PC-9 (cell line): ENCODE measurements around the gene HARS1.

Experiments used
- EZH2 ChIP-seq: fragments of 200-600 bp; sonication (generic); IDR thresholded peaks from 2 replicates; pipeline ENCODE4 v1.8.0; 2017; ENCODE audit warnings: antibody characterized with exemption, low read depth
- TF ChIP-seq, protein P1 (sequence below): fragments of 200-600 bp; sonication (generic); conservative IDR thresholded peaks from 2 replicates; pipeline ENCODE4 v1.6.1; 2017; ENCODE audit warnings: mixed run types, antibody characterized with exemption, mild to moderate bottlenecking, moderate library complexity

DNA sequence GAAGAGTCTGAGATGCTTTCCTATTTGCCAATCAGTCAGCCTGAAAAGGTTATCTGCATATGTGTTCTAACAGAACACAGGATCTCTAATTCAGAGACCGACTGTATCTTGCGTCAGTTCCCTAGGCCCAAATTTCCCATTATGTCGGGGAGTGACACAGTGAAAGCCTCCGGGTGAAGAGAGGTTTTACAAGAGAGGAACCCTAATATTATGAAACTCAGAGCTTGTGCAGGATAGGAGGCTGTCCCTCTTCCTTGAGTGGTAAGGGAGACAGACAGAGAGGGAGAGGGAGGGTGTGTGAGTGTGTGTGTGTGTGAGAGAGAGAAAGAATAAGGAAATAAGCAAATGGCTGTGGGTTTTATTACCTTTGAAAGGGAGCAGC is 60.1 kb downstream of the HARS1 start:
- TF ChIP-seq, protein P1, sequence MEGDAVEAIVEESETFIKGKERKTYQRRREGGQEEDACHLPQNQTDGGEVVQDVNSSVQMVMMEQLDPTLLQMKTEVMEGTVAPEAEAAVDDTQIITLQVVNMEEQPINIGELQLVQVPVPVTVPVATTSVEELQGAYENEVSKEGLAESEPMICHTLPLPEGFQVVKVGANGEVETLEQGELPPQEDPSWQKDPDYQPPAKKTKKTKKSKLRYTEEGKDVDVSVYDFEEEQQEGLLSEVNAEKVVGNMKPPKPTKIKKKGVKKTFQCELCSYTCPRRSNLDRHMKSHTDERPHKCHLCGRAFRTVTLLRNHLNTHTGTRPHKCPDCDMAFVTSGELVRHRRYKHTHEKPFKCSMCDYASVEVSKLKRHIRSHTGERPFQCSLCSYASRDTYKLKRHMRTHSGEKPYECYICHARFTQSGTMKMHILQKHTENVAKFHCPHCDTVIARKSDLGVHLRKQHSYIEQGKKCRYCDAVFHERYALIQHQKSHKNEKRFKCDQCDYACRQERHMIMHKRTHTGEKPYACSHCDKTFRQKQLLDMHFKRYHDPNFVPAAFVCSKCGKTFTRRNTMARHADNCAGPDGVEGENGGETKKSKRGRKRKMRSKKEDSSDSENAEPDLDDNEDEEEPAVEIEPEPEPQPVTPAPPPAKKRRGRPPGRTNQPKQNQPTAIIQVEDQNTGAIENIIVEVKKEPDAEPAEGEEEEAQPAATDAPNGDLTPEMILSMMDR, result no peak
- no peak for TF ChIP-seq EZH2
